Activated CD4-positive, alpha-beta T cell treated with anti-CD3 and anti-CD28 coated beads for 4 hours (primary cell): ENCODE data around the gene PGAP6.
"Not testable (repeated sequence)": the region's sequence is repeated elsewhere in the genome, so short reads cannot be mapped to it uniquely, and the experiment has no call there.

ENCODE experiments used
- DNase-seq, 2 donors: peaks; one replicate each; pipeline ENCODE4 v3.0.0-alpha.2; 2020

Gene PGAP6, protein sequence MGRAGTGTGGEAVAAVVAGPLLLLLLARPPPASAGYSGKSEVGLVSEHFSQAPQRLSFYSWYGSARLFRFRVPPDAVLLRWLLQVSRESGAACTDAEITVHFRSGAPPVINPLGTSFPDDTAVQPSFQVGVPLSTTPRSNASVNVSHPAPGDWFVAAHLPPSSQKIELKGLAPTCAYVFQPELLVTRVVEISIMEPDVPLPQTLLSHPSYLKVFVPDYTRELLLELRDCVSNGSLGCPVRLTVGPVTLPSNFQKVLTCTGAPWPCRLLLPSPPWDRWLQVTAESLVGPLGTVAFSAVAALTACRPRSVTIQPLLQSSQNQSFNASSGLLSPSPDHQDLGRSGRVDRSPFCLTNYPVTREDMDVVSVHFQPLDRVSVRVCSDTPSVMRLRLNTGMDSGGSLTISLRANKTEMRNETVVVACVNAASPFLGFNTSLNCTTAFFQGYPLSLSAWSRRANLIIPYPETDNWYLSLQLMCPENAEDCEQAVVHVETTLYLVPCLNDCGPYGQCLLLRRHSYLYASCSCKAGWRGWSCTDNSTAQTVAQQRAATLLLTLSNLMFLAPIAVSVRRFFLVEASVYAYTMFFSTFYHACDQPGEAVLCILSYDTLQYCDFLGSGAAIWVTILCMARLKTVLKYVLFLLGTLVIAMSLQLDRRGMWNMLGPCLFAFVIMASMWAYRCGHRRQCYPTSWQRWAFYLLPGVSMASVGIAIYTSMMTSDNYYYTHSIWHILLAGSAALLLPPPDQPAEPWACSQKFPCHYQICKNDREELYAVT

DNA sequence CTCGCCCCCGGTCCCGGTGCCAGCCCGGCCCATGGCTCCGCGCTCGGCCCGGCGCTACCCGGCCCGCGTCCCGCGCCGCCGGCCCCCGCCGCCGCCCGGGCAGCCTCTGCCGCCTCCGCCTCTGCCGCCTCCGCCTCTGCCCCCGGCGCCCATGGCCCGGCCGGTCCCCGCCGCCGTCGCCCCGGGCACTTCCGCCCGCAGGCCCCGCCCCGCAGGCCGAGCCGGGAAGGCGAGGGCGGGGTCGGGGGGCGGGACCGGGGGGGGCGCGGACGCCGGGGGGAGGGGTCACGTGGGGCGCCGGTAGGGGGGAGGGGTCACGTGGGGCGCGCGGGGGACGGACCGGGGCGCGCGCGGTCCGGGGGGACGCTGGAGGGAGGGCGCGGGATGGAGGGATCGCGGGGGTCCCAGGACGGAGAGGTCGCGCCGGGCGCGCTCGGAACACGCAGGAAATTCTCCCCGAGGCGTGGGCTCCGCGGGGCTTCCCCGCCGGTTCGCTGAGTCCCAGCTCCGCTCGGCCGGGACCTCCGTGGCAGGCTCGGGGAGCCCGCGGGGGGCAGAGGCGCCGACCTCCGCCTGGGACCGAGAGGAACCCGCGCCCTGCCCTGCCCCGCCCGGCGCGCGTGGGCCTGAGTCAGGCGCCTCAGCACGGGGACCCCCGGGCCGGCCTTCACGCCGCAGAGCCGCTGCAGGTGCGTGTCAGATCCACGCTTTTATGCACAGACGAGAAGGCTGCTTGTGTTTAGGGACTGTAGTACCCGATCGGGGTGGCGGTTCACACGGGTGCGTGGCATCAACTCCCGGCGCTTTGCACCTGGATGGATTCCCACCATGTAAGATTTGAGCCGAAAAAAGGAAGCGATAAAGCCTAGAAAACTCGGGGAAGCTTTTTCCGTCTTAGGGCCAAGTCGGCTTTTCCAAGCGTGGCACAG lies at the start of gene PGAP6:
Gene PGAP6, minus strand, starts transcription at position 190 of the 929 bp plus-strand sequence. Its CDS starts 157 bp downstream, at position 33.
- peak; percentile 64 to 68 for DNase-seq

- no peak for DNase-seq
These were observed 49.1 kb upstream of the PGAP6 start for GRCh38 chr16:430904-431303.

DNA sequence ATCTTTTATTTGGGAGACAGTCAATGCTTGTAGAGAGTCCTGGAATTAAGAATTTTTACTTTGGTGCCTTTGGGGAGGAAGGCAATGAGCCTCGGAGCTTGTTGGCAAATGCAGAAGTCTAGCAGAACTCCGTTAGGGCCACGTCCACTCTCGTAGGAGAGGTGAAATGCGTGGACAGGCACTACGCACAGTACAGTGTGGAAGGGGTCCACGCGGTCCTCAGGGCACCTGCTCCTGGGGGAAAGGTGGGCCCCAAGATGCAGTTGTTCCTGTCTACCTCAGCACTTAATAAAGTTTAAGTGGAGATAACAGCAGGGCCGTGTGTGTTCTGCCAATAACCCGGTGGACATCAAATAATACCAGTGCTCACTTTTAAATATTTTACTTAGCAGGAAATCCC lies 45.5 kb upstream of the PGAP6 start:
- DNase-seq, result no peak

- no peak for DNase-seq
These were observed 45.1 kb upstream of the PGAP6 start for GRCh38 chr16:426906-427249.

DNA sequence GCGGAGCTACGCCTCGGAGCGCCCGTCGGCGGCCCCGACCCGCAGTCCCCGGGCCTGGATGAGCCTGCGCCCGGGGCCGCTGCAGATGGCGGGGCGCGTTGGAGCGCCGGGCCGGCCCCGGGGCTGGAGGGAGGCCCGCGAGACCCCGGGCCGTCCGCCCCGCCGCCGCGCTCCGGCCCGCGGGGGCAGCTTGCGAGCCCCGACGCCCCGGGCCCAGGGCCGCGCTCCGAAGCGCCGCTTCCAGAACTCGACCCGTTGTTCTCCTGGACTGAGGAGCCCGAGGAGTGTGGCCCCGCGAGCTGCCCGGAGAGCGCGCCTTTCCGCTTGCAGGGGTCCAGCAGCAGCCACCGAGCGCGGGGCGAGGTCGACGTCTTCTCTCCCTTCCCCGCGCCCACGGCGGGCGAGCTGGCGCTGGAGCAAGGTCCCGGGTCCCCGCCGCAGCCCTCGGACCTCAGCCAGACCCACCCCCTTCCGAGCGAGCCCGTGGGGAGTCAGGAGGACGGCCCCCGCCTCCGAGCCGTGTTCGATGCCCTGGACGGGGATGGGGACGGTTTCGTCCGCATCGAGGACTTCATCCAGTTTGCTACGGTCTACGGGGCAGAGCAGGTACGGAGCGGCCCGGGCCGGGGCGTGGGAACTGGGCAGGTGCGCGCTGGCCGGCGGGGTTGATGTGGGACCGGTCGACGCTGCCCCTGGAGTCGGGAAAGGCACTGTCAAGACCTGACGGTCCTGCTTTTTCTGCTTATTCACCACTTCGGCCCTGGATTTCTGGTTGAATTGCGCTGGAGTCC lies 44.5 kb upstream of the PGAP6 start:
- DNase-seq, result no peak

DNA sequence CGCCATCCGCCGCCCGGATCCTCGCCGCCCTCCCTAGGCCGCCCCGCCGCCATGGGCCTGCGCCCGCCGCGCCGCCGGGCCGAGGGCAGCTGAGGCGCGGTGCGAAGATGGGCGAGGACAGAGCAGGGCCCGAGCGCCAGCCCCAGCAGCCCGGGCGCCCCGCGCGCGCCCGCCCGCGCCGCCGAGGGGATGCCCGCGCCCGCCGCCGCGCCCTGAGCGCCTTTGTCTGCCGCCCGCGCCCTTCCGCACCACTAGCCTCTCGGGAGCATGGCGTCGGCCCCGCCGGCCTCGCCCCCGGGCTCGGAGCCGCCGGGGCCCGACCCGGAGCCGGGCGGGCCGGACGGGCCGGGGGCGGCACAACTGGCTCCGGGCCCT lies 43.9 kb upstream of the PGAP6 start:
- DNase-seq, result peak in 1 of 2 donors; percentile 33

- DNase-seq, result peak; percentile 83 to 84
These were observed 43.4 kb upstream of the PGAP6 start, which contains the start of gene RAB11FIP3 for GRCh38 chr16:425082-425718. TSS of gene RAB11FIP3 (plus strand) at chr16:425649. CDS start at chr16:426007, 358 bp downstream.

GRCh38 chr16:424623-425081 lies 42.9 kb upstream of the PGAP6 start:
- DNase-seq, result no peak

DNA sequence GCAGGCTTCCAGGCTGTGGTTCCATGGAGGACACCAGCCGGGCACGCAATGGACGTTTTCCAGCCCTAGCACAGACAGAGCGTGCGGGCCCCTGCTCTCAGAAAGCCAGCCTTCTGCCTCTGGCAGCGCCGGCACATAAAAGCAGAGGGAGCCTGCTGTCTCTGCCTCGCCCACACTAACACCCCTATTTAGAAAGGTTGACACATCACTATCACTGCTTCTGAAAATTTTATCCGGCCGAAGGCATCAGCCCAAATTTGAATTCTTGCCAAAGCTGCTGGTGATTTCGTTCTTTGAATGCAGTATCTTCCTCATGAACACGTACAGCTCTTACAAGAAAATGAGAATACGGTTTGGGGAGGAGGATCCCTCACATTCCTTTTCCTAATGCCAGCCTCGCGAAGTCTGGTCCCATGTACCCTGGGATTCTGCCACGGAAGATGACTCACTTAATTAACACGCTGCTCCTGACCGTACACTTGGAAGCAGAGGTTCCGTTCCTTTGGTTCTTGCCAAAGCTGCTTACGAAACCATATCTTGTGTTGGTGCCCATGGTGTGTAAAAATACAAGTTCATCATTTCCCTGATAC lies 42.4 kb upstream of the PGAP6 start:
- DNase-seq, result no peak

DNA sequence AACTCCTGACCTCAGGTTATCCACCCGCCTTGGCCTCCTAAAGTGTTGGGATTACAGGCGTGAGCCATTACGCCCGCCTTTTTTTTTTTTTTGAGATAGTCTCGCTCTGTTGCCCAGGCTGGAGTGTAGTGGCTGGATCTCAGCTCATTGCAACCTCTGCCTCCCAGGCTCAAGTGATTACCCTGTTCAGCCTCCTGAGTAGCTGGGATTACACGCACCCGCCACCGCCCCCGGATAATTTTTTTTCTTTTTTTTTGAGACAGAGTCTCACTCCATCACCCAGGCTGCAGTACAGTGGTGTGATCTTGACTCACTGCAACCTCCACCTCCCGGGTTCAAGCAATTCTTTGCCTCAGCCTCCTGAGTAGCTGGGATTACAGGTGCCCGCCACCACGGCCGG lies 40.4 kb upstream of the PGAP6 start:
- not testable (repeated sequence) for DNase-seq

DNA sequence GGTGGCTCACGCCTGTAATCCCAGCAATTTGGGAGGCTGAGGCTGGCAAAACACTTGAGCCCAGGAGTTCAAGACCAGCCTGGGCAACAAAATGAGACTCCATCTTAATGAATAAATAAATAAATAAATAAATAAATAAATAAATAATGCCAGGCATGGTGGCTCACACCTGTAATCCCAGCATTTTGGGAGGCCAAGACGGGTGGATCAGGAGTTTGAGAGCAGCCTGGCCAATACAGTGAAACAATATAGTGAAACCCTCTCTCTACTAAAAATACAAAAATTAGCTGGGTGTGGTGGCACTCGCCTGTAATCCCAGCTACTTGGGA lies 33.4 kb upstream of the PGAP6 start:
- DNase-seq, result not testable (repeated sequence)

GRCh38 chr16:414395-415169 lies 32.8 kb upstream of the PGAP6 start:
- DNase-seq, result no peak

GRCh38 chr16:411576-412265 lies 29.9 kb upstream of the PGAP6 start:
- DNase-seq, result no peak

DNA sequence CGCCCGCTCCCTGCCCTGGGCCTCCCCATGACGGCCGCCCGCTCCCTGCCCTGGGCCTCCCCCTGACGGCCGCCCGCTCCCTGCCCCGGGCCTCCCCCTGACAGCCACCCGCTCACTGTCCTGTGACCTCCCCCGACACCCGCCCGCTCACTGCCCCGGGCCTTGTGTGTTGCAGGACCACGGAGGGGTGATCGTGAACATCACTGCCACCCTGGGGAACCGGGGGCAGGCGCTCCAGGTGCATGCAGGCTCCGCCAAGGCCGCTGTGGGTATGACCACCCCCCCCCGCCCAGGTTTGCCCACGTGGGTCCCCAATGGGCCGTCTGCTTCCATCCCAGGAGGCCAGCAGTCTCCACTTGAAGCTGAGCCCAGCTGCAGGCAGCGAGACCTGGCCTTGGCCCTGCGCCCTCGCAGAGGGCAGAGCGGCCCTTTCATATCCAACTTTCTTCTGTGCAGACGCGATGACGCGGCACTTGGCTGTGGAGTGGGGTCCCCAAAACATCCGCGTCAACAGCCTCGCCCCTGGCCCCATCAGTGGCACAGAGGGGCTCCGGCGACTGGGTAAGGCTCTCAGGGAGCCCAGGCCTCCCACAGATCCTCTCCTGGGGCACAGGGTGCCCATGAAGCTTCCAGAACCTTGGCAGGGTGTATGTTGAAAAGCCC lies 28.9 kb upstream of the PGAP6 start:
- DNase-seq, result no peak

DNA sequence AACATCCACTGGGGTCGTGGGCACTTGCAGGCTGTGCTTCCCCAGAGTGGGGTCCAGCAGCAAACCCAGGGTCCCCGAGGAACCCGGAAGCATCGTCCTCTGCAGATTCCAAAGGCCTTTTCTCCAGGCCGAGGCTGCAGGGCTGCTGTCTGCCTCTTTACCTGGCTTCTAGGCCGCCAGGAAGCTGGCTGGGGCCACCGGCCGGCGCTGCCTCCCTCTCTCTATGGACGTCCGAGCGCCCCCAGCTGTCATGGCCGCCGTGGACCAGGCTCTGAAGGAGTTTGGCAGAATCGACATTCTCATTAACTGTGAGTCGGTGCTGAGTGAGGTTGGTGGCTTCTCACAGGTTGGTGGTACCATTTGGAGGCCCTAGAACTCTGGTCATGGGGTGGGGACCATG lies 25.5 kb upstream of the PGAP6 start:
- DNase-seq, result no peak

- DNase-seq, result no peak
These were observed 24.0 kb upstream of the PGAP6 start for GRCh38 chr16:405548-406506.

- no peak for DNase-seq
These were observed 23.3 kb upstream of the PGAP6 start for GRCh38 chr16:404971-405486.
